ENCODE measurements around the gene ZNF639. TPM values are rescaled to one million over a fixed set of nuclear protein-coding genes. Genes with fewer than 3 reads are reported as not detected.

ZNF639 gene
- total RNA-seq, 4 donors from 2014 or later = 19.5 to 36.1 (median 25.1) TPM

DNA sequence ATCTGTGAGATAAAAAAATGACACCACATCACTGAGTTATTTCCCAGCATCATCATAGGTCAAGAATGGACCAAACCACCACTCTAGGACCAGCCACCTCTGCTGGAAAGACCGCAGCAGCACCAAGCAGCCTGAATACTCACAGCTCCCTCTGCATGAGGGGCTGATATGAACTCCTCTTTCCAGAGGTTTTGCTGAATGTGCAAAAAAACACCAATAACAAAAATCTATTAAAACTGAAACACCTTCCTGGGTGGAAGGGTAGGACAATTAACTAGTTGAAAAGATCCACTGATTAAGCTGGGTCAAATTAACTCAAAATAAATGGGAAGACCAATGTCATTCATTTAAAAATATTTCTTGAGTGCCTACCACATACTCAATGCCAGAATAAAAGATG is 43.0 kb upstream of the ZNF639 start:
- DNase-seq (ENCODE audit: low spot score in 2 of 2) = no peak
- WGBS, 2 donors = 100% methylated on average over 1 of the region's 1 CpG
- intact Hi-C loops (cut with DNase I; ENCODE audit: low total_unique reads) = no loop called here
- TF ChIP-seq, protein P1, sequence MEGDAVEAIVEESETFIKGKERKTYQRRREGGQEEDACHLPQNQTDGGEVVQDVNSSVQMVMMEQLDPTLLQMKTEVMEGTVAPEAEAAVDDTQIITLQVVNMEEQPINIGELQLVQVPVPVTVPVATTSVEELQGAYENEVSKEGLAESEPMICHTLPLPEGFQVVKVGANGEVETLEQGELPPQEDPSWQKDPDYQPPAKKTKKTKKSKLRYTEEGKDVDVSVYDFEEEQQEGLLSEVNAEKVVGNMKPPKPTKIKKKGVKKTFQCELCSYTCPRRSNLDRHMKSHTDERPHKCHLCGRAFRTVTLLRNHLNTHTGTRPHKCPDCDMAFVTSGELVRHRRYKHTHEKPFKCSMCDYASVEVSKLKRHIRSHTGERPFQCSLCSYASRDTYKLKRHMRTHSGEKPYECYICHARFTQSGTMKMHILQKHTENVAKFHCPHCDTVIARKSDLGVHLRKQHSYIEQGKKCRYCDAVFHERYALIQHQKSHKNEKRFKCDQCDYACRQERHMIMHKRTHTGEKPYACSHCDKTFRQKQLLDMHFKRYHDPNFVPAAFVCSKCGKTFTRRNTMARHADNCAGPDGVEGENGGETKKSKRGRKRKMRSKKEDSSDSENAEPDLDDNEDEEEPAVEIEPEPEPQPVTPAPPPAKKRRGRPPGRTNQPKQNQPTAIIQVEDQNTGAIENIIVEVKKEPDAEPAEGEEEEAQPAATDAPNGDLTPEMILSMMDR (IDR thresholded peaks at IDR 0.05) = no peak
- no peak for TF ChIP-seq POLR2A (IDR thresholded peaks at IDR 0.05)
- no peak overlapping the region for H3K4me3 ChIP-seq (ENCODE audit: low read depth, poor library complexity, severe bottlenecking)

DNA sequence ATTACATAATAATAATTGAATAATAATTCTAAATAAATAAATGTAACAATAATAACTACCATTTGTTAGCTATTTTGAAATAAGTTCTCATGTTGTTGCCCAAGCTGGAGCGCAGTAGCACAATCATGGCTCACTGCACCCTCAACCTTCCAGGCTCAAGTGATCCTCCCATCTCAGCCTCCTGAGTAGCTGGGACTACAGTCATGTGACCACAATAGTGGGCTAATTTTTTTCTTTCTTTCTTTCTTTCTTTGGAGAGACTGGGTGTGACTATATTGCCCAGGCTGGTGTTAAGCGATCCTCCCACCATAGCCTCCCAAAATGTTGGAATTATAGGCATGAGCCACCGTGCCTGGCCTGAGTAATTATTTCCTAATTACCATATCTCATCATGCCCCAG is 41.0 kb upstream of the ZNF639 start:
- intact Hi-C loops (cut with DNase I; ENCODE audit: low total_unique reads) = no loop called here
- no peak for TF ChIP-seq POLR2A (IDR thresholded peaks at IDR 0.05)
- TF ChIP-seq, protein P1 (IDR thresholded peaks at IDR 0.05) = no peak
- WGBS, 2 donors = 76 to 79% methylated on average over 3 of the region's 3 CpGs
- H3K4me3 ChIP-seq (ENCODE audit: low read depth, poor library complexity, severe bottlenecking) = no peak overlapping the region
- no peak for DNase-seq (ENCODE audit: low spot score in 2 of 2)

DNA sequence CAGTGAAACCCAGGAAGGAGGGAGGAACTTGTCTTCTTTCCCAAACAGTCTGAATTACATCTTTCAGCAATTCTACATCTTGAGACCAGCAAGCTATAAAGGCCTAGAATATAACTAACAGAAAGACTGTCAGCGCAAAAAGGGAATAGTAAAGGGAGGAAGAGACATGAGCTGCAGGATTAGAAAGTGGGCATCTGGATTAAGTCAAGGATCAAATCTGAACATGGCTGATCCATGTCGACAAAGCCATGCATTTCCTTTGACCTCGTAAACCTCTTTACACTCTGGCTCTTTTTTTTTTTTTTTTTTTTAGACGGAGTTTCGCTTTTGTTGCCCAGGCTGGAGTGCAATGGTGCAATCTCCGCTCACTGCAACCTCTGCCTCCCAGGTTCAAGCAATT is 36.5 kb upstream of the ZNF639 start:
- no peak overlapping the region for H3K4me3 ChIP-seq (ENCODE audit: low read depth, poor library complexity, severe bottlenecking)
- TF ChIP-seq POLR2A (IDR thresholded peaks at IDR 0.05) = no peak
- TF ChIP-seq, protein P1 (IDR thresholded peaks at IDR 0.05) = no peak
- intact Hi-C loops (cut with DNase I; ENCODE audit: low total_unique reads) = no loop called here
- no peak for DNase-seq (ENCODE audit: low spot score in 2 of 2)
- WGBS, 2 donors = 70 to 75% methylated on average over 6 of the region's 6 CpGs

DNA sequence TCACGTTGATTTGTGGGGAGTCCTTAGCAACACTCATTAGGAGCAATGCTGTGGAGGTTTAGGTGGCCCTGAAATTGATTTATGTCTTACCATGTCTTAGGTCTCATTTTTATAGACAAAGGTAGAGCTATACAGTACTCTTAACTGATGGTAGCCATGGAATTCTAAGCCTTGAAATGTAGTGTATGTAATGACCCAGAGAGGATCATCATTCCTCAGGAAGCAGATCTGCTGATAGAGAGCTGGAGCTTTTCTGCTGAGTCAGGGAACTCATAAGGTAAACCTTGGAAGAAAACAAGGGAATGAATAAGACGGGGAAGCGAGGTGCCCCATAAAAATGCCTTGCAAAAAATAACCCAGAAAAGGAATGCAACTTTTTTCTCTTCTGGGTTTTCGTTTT is 34.0 kb upstream of the ZNF639 start:
- intact Hi-C loops (cut with DNase I; ENCODE audit: low total_unique reads) = no loop called here
- 58 to 81% methylated on average over 4 of the region's 4 CpGs for WGBS, 2 donors
- DNase-seq (ENCODE audit: low spot score in 2 of 2) = no peak
- H3K4me3 ChIP-seq (ENCODE audit: low read depth, poor library complexity, severe bottlenecking) = no peak overlapping the region
- TF ChIP-seq, protein P1 (IDR thresholded peaks at IDR 0.05) = no peak
- no peak for TF ChIP-seq POLR2A (IDR thresholded peaks at IDR 0.05)

DNA sequence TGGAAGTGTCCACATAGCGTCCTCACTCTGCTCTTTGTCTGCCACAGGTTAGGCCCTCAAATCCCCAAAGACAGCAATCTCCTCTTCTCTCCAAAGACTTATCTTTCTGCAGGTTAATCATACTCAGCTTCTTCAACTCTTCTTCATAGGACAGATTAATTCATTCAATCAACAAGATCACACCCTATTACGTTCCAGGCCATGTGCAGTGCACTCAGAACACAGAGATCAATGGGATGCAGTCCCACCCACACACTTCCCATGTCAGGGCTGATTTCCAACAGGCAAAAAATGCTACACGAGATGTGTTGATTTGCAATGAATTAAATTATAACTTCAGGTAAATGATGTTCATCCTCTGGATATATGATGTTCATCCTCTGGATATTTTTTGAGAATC is 33.5 kb upstream of the ZNF639 start:
- DNase-seq (ENCODE audit: low spot score in 2 of 2) = no peak
- intact Hi-C loops (cut with DNase I; ENCODE audit: low total_unique reads) = no loop called here
- no peak overlapping the region for H3K4me3 ChIP-seq (ENCODE audit: low read depth, poor library complexity, severe bottlenecking)
- WGBS, 2 donors = 40 to 65% methylated on average over 3 of the region's 3 CpGs
- TF ChIP-seq, protein P1 (IDR thresholded peaks at IDR 0.05) = no peak
- TF ChIP-seq POLR2A (IDR thresholded peaks at IDR 0.05) = no peak

DNA sequence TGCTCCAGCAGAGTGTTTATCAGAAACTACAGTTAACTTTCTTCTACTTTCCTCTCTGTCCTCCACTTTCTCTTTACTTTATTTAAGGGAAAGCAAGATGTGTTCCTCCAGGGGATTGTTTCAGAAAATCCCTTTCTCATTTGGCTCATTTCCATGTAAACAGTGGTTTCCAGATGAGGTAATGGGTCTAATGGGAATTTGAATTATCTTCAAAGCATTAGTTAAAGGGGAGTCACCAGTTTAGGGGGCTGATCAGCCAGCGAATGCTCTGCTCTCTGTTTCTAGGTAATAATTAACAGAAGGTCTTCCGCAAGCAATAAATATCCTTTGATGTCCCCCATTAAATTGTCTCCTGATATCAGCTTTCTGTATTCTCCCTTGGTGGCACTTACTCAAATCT is 30.4 kb upstream of the ZNF639 start:
- intact Hi-C loops (cut with DNase I; ENCODE audit: low total_unique reads) = no loop called here
- no peak for DNase-seq (ENCODE audit: low spot score in 2 of 2)
- TF ChIP-seq, protein P1 (IDR thresholded peaks at IDR 0.05) = no peak
- TF ChIP-seq POLR2A (IDR thresholded peaks at IDR 0.05) = no peak
- 44 to 63% methylated on average over 2 of the region's 2 CpGs for WGBS, 2 donors
- no peak overlapping the region for H3K4me3 ChIP-seq (ENCODE audit: low read depth, poor library complexity, severe bottlenecking)
